HG02981 (cell line): ENCODE results near the gene GOLGA6L26.
"Not testable (repeated sequence)": the region's sequence is repeated elsewhere in the genome, so short reads cannot be mapped to it uniquely, and the experiment has no call there.

ENCODE experiments used
- ATAC-seq: cut with Tn5 transposase; IDR thresholded peaks from one replicate; pipeline ENCODE4 v1.9.1; 2021; ENCODE audit warnings: mild to moderate bottlenecking, moderate library complexity; ENCODE audit not compliant: unreplicated experiment

Gene GOLGA6L26

GRCh38 chr15:23334096-23334495, at the start of gene GOLGA6L26:
TSS of gene GOLGA6L26 (minus strand) at chr15:23334196. CDS start at chr15:23334135, 61 bp downstream.
- ATAC-seq, result not testable (repeated sequence)

- not testable (repeated sequence) for ATAC-seq
Observed at GRCh38 chr15:23381192-23381591, 47.2 kb upstream of the GOLGA6L26 start.

GRCh38 chr15:23380700-23381099, 46.7 kb upstream of the GOLGA6L26 start:
- not testable (repeated sequence) for ATAC-seq

- not testable (repeated sequence) for ATAC-seq
Observed at GRCh38 chr15:23378946-23379345, 45.0 kb upstream of the GOLGA6L26 start.

GRCh38 chr15:23374226-23374625, 40.2 kb upstream of the GOLGA6L26 start:
- not testable (repeated sequence) for ATAC-seq

GRCh38 chr15:23372891-23373600, 39.0 kb upstream of the GOLGA6L26 start:
- not testable (repeated sequence) for ATAC-seq

GRCh38 chr15:23372284-23372683, 38.3 kb upstream of the GOLGA6L26 start:
- no peak for ATAC-seq

GRCh38 chr15:23371868-23372267, 37.9 kb upstream of the GOLGA6L26 start:
- not testable (repeated sequence) for ATAC-seq

- ATAC-seq, result not testable (repeated sequence)
Observed at GRCh38 chr15:23371134-23371533, 37.1 kb upstream of the GOLGA6L26 start.

- ATAC-seq, result no peak
Observed at GRCh38 chr15:23370578-23370977, 36.6 kb upstream of the GOLGA6L26 start.

- ATAC-seq, result not testable (repeated sequence)
Observed at GRCh38 chr15:23364261-23364660, 30.3 kb upstream of the GOLGA6L26 start.

- not testable (repeated sequence) for ATAC-seq
Observed at GRCh38 chr15:23362622-23363021, 28.6 kb upstream of the GOLGA6L26 start.

GRCh38 chr15:23354448-23354847, 20.5 kb upstream of the GOLGA6L26 start, which contains the start of gene GOLGA8S:
TSS of gene GOLGA8S (plus strand) at chr15:23354748. CDS start at chr15:23354810, 62 bp downstream.
- not testable (repeated sequence) for ATAC-seq

GRCh38 chr15:23311233-23311632, 22.8 kb downstream of the GOLGA6L26 start:
- not testable (repeated sequence) for ATAC-seq

GRCh38 chr15:23305921-23306320, 28.1 kb downstream of the GOLGA6L26 start:
- not testable (repeated sequence) for ATAC-seq

GRCh38 chr15:23304805-23305204, 29.2 kb downstream of the GOLGA6L26 start:
- ATAC-seq, result not testable (repeated sequence)

GRCh38 chr15:23304267-23304666, 29.7 kb downstream of the GOLGA6L26 start:
- not testable (repeated sequence) for ATAC-seq

GRCh38 chr15:23303654-23304053, 30.3 kb downstream of the GOLGA6L26 start:
- not testable (repeated sequence) for ATAC-seq

- ATAC-seq, result not testable (repeated sequence)
Observed at GRCh38 chr15:23303246-23303645, 30.8 kb downstream of the GOLGA6L26 start.
